ENCODE data around the gene MROH2A.

The MROH2A gene

DNA sequence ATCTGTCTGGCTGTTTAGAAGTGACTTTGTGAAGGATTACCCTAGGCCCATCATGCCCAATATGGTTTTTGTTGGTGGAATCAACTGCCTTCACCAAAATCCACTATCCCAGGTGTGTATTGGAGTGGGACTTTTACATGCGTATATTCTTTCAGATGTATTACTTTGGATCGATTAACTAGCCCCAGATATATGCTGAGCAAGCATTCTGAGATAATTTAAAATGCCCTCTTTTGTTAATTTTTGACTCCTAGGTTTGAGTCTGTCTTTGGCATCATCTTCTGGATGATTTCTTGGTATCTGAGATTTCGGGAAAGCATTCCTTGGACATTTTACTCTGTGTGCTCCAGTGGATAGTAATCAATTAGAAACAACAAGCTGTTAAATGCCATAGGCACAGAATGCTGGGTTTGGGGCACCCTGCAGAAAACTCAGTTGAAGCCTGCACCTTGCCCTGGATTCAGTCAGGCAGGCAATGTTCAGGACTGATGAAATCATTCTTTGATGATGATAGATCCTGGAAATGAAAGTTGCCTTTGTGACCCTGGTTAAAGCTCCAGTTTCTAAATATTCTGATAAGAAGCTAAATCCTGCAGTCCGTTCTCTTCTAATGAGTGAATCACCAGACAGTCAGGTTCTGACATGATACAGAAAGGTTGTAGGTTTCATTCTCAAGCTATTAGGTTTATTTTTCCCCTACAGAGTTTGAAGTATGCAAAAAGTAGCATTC, 16.9 kb upstream of the MROH2A start:
- no peak for DNase-seq (ENCODE audit: low read depth, low spot score)

DNA sequence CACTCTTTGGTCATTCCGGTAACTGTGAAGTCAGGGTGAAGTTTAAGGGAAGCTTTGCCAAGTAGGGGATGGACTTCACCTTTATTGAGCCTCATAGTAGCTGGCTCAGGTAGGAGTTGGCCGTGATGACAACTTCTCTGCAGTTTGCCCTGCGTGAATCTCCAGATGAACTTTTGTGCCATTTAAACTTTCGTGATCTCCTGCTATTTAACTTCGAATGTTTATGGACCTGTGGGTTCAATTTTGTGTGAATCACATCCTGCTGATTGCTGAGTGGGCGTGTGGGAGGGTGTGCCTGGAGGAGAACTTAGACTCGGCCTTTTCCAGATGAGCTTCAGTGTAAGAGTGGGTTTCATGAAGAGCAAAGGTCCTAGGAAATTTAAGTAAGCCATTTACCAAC, 13.9 kb upstream of the MROH2A start:
- no peak for DNase-seq (ENCODE audit: low read depth, low spot score)

DNA sequence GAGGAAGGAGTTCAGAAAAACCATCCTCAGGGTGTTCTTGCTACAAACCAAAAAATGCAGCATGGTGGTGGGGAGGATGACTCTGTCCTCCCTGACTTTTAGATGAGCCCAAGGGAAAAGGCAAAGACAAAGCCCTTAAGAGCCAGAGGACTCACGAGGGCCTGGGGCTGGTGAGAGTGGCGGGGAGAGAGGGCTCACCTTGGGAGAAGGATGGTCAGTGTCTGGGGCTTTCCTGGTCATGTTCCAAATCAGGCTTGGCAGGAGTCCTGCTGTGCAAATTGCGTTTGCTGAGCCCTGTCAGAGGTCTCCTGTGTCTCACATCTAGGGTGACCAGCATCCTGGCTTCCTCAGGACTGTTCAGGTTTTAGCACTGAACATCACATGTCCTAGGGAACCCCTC, 13.4 kb upstream of the MROH2A start:
- no peak for DNase-seq (ENCODE audit: low read depth, low spot score)

DNA sequence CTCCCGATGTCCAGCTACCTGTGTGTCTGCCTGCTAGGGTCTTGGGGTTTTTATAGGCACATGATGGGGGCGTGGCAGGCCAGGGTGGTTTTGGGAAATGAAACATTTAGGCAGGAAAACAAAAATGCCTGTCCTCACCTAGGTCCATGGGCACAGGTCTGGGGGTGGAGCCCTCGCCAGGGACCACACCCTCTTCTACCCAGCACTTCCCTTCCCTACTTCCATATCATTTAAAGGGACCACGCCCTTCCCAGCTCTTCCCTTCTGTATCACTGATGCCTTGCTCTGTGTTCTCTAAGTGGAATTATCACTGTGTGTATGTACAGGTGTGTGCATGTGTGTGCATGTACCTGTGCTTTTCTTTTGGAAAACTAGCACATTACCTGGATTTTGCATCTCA, 11.7 kb upstream of the MROH2A start:
- DNase-seq (ENCODE audit: low read depth, low spot score): no peak

DNA sequence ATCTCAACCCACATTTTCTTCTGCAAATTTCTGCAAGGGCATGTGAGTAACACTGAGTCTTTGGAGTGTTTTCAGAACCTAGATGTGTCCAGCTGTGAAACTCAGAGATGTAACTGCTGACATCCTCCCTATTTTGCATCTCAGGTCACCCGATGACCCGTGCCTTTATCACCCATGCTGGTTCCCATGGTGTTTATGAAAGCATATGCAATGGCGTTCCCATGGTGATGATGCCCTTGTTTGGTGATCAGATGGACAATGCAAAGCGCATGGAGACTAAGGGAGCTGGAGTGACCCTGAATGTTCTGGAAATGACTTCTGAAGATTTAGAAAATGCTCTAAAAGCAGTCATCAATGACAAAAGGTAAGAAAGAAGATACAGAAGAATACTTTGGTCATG, 10.1 kb upstream of the MROH2A start:
- DNase-seq (ENCODE audit: low read depth, low spot score): no peak

DNA sequence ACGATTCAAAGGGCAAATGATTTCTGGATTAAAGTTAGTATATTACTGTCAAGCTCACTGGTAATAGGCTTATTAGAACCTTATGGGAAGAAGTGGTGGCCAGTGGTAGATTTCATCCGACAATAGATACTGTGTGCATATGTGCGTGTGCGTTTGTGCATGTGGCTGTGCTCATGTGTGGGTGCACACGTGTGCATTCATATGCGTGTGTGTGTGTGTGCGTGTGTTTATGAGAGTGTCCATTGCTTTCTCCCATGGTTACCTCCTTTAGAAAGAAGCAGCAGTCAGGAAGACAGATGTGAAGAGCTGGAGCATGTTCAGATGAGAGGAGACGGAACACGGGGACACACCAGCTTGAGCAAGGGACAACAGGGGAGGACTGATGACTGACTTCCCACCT, 8.9 kb upstream of the MROH2A start:
- no peak for DNase-seq (ENCODE audit: low read depth, low spot score)

DNA sequence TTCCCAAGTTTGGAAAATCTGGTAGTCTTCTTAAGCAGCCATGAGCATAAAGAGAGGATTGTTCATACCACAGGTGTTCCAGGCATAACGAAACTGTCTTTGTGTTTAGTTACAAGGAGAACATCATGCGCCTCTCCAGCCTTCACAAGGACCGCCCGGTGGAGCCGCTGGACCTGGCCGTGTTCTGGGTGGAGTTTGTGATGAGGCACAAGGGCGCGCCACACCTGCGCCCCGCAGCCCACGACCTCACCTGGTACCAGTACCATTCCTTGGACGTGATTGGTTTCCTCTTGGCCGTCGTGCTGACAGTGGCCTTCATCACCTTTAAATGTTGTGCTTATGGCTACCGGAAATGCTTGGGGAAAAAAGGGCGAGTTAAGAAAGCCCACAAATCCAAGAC, 6.0 kb upstream of the MROH2A start:
- DNase-seq (ENCODE audit: low read depth, low spot score): no peak

DNA sequence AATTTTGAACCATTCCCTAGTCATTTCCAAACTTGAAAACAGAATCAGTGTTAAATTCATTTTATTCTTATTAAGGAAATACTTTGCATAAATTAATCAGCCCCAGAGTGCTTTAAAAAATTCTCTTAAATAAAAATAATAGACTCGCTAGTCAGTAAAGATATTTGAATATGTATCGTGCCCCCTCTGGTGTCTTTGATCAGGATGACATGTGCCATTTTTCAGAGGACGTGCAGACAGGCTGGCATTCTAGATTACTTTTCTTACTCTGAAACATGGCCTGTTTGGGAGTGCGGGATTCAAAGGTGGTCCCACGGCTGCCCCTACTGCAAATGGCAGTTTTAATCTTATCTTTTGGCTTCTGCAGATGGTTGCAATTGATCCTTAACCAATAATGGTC, 5.5 kb upstream of the MROH2A start:
- no peak for DNase-seq (ENCODE audit: low read depth, low spot score)

DNA sequence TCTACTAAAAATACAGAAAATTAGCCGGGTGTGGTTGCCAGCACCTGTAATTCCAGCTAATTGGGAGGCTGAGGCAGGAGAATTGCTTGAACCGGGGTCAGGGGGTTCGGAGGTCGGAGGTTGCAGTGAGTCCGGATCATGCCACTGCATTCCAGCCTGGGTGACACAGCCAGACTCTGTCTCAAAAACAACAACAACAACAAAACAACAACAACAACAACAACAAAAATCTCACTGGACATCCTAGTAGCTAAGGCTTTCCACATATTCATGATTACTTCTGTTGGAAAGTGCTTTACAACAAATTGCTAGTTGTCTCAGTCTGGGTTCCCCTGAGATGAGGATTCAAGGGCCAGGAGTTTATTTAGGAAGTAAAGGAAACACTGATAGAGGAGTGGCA, 4.3 kb upstream of the MROH2A start:
- no peak for DNase-seq (ENCODE audit: low read depth, low spot score)

DNA sequence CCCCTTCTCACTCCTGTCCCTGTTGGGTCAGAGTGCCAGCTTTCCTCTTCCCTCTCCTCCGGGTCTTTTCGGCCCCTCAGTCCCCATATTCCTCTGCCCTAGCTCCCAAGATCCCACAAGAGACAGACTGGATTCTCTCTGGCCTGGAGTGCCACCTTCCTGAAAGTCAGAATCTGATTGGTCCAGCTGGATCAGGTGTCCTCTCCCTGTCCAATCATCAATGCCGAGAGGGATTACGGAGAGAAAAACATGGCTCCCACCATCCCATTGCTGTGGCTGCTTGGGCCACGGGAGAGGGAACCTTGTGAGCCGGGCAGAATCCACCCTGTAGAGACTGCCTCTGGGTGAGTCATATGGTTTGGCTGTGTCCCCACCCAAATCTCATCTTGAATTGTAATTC, 2.7 kb upstream of the MROH2A start:
- DNase-seq (ENCODE audit: low read depth, low spot score): no peak

DNA sequence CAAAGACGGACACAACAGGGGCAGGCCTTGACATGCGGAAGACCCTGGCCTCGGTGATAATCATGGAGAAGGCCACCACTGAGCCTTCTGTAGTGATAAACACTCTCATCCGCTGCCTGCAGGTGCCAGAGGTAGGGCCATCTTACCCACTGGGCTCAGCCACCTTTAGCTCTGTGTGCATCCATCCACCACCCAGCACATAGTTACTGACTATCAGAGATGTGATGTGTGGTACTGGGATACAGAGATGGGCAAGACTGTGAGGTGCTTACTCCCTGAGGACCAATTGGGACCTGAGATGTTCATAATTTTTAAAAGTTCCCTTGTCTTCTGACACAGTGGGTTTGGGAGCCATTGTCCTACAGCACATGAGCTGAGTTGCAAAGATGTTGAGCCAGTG, 1.6 kb downstream of the MROH2A start:
- DNase-seq (ENCODE audit: low read depth, low spot score): no peak

DNA sequence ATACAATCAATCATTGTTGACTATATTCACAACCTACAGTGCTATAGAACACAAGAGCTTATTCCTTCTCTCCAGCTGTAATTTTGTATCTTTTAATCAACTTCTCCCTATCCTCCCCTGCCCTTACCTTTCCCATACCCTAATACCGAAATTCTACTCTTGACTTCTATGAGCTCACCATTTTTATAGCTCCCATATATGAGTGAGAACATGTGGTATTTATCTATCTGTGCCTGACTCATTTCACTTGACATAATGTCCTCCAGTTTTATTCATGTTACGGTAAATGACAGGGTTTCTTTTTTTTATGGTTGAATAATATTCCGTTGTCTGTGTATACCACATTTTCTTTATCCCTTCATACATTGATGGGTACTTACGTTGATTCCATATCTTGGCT, 2.6 kb downstream of the MROH2A start:
- DNase-seq (ENCODE audit: low read depth, low spot score): no peak

DNA sequence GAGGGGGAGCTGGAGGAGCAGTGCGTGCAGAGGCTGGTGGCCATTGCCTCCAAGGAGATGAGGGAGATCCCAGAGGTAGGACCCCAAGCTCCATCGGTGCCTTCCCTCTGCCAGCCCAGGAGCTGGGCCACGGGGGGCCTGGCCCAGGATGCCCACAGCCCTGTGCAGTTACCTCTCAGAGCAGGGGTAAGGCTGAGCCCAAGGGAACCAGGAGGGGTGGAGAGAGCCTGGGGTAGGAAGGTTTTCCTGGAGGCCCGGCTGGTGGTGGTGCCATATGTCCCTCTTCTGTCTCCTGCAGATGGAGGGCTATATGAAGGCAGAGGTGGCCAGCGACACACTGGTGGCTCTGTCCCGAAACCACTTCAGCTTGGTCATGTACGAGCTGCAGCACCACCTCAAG, 11.4 kb downstream of the MROH2A start:
- no peak for DNase-seq (ENCODE audit: low read depth, low spot score)

DNA sequence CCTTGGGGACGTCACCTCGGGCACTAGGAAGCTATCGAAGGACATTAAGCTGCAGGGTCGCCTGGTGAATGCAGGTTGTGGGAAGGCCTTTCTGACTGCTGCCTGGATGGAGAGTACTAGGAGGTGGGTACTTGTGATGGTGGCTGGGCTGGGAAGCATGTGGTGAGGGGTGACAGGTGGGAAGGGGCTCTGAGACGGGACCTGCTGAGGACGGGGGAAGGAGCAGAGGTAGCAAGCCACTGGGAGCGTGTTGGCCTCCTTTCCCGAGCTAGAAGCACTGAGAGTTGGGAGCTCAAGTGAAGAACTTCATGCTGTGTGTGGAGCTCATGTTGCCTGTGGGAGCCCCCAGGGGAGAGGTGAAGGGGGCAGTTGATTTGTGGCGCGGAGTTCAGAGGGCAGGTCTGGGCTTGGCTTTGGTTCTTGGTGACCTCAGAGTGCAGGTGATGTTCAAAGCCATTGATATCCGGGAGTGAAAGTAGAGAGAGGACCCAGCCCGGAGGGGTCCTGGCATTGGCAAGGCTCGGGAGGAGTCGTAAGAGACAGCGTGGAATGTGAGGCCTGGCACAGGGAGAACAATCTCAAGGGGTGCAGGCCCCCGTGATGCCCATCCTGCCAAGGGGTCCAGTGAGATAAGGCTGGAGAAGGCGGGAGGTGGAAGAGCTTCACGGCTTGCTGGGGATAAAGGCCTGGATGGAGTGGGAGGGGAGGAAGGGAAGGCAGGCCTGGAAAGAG, 13.2 kb downstream of the MROH2A start:
- DNase-seq (ENCODE audit: low read depth, low spot score): no peak

DNA sequence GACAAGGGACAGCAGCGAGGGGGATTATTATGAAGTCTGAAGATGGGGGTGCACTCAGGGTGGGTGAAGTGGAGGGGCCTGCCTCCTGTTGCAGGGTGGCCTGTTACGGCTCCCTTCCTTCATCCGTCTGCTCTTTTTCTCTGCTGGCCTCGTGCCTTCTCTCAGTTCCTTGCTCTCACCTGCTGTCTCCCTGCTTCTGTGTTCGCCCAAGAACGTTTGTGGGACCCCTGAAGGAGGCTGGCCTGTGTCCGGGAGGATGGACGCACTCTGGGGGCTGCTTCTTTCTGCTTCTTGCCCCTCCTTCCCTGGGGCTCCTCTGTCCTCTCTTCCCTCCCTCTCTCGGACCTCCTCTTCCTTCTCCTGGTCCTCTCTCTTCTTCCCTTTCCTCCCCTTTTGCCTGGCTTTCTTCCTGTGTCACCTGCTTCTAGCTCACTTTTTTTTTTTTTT, 13.8 kb downstream of the MROH2A start:
- DNase-seq (ENCODE audit: low read depth, low spot score): no peak

DNA sequence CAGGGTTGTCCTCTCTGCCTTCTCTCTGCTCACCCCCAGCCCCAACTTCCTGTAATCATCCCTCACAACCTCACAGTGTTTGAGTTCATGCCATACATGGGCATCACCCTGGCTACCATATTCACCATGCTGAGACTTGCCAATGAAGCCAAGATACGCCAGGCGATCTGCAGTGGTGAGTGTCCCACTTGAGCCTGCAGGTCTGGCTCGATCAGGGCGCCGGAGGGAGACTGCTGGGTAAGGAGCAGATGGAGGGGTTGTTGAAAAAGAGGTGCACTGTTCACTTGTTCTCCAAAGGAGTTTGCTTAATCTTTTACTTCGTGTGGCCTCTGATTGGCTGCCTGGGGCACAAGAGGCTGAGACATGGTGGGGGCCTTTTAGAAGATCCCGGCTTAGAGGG, 14.6 kb downstream of the MROH2A start:
- DNase-seq (ENCODE audit: low read depth, low spot score): no peak

DNA sequence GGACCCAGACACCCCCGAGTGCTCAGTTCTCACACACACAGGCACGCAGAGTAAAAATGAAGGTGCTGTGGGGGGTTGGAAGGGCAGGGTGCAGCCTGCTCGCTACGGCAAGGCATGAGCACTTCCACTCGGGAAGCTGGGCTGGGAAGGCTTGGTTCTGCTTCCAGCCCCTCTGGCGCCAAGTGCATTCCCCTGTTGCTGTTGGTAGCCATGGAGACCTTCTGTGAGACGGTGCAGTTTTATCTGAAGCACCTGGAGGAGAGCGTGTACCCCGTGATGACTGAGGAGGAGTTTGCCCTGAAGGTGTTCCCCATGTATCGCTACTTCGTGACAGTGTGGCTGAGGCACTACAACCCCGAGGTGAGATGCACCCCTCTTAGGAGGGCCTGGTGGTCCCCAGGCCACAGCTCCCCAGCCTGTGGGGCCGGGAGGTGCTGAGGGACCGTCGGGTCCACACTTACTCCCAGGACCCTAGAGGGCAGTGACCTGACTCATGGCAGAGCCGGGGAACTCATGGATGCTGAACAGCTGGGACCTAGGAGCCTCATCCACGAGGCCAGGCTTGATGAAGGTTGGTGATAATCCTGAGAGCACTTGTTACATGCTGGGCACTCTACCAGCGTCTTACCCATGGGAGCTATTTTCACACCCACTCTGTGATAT, 15.5 kb downstream of the MROH2A start:
- no peak for DNase-seq (ENCODE audit: low read depth, low spot score)

DNA sequence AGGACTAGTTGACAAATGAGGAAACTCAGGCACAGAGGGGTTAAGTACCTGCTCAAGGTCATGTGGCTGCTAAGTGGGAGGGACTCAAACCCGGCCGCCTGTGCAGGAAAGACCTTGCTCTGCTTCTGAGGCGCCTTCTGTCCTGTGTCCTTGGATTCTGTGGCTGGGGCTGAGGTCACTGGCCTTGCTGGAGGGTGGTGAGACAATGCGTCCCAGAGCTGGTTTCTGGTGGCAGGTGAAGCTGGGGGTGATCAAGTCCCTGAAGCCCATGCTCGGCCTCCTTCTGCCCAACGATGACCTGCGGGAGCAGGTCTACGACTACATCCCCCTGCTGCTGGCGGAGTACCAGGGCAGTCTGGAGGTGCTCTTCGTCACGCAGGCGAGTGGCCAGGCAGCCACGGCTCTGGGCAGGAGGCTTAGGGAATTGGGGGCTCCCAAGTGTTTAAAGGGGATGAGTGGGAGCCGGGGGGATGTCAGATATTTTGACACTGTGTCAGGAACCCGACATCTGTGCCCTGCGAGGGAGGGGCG, 16.1 kb downstream of the MROH2A start:
- DNase-seq (ENCODE audit: low read depth, low spot score): no peak

DNA sequence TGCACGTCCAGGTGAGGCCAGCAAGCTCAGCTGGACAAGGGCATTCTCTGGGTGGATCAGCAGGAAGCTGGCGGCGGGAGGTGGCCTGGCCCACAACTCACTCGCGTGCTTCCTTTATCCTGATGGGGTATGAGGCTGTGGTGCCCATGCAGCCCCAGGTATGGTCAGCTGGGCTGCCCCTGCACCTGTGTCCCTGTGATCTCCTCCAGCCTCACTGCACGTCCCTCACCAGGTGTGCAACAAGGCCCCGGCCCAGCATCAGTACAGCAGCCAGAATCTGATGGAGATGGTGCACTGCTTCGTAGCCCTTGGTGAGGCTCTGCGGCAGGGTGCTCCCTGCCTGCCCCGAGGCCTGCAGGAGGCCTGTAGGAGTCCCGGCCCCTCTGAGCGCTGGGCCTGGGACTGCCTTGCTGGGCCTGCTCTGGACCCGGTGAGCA, 17.6 kb downstream of the MROH2A start:
- no peak for DNase-seq (ENCODE audit: low read depth, low spot score)

DNA sequence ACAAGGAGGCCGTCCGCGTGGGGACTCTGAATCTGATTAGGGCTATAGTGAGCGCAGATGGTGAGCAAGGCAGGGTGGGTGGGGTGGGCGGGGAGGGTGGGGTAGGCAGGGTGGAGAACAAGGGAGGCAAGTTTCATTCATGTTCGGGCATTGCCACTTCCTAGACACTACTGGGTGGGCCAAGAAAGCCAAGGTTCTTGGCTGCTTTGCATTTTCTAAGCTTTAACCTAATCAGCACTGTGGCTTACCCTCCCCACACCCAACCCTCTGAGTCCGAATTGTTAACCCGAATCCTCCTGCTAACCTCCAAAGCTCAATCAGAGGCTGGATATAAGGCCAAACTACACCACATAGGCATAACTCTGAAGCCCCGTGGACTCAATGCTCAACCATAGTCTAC, 18.1 kb downstream of the MROH2A start:
- no peak for DNase-seq (ENCODE audit: low read depth, low spot score)

DNA sequence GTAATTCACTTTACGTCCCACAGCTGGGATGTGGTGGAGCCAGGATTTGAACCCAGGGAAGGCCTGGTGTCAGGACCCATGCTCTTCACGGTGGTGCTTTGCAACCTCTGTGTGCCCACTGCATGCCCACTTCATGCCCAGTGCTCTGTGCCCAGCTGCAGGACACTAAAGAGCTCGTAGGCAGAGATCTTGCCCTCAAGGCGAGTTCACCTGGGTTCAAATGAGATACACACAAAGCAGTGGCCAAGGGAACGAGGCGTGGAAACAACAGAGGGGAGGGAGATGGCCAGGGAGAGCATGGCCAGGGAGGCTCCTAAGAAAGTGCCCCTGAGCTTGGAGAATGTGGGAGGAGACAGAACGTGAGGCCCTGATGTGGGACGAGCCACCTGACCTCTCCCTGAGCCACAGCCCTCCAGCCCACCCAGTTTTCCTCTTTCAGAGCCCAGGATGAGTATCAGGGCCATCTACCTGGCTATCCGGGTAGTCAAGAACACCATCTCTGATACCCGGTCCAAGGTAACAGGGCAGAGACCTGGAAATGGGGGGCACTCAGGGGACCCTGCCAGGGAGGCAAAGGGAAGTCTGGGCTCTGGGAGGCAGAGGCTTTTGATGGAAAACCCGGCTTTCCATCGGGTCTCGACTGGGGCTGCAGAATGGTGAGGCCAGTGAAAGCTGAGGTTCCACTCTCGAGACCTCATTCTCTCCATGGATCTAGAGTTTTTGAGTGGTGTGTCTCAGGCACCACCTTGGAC, 20.4 kb downstream of the MROH2A start:
- no peak for DNase-seq (ENCODE audit: low read depth, low spot score)

DNA sequence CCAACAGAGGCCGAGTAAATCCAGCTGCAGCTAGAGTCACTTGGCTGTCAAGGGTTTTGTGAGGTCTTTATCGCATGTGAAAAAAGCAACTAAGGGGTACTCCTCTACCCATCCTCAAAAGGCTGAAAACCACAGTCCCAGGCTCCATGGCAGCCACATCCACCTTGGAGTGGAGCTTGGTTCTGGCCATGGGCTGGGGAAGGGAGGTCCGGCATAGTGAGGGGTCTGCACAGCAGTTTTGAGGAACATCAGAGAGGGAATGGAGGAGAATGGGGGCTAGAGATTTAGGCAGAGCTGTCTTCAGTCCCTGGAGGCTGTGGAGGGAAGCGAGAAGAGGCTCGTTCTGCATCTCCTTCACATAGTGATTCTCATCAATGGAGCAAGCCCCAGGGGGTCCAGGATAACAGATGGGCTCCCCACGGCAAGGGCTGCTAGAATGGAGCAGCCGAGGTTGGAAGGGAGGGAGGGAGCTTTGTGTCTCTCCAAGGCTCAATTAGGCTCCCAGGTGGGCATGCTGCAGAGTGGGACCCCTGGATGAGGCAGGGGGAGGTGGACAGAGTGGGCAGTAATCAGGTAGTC, 21.0 kb downstream of the MROH2A start:
- DNase-seq (ENCODE audit: low read depth, low spot score): no peak
